Thyroid gland (tissue), 4 donors: ENCODE results near the gene SNAP91.

ENCODE experiments used
- POLR2A ChIP-seq, 2 donors: fragments of 450-650 bp; IDR thresholded peaks; one replicate each; pipeline ENCODE4 v1.6.1; 2017; ENCODE audit warnings: antibody characterized with exemption in 2 of 2, mild to moderate bottlenecking in 2 of 2, moderate library complexity in 1 of 2
- TF ChIP-seq, protein P1 (sequence below), 6 experiments: fragments of 200-600 bp in 3 of 6; fragments of 450-650 bp in 3 of 6; sonication (generic) in 3 of 6; IDR thresholded peaks; one replicate each; pipeline ENCODE4 v1.5.1; 2016 to 2019; ENCODE audit warnings: antibody characterized with exemption in 6 of 6, mild to moderate bottlenecking in 2 of 6, inconsistent platforms in 1 of 6, moderate library complexity in 1 of 6

DNA sequence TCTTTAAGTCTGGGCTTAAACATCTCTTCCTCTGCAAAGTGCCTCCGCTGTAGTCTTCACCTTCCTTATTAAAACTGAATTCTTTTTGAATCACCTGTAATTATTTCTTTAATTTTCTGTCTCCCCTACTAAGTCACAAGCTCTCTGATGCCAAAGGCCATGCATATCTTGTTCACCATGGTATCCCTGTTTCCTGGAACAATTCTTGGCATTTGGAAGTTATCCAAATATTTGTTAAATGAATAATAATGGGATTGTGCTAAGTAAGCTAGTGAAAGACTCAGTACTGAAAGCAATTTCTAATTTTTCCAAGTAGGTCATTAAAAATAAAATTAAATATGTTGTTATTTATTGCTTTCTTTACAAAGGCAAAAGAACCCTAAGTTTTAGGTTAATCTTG is 12.2 kb downstream of the SNAP91 start:
- no peak for TF ChIP-seq POLR2A (IDR thresholded peaks at IDR 0.05)
- TF ChIP-seq, protein P1, sequence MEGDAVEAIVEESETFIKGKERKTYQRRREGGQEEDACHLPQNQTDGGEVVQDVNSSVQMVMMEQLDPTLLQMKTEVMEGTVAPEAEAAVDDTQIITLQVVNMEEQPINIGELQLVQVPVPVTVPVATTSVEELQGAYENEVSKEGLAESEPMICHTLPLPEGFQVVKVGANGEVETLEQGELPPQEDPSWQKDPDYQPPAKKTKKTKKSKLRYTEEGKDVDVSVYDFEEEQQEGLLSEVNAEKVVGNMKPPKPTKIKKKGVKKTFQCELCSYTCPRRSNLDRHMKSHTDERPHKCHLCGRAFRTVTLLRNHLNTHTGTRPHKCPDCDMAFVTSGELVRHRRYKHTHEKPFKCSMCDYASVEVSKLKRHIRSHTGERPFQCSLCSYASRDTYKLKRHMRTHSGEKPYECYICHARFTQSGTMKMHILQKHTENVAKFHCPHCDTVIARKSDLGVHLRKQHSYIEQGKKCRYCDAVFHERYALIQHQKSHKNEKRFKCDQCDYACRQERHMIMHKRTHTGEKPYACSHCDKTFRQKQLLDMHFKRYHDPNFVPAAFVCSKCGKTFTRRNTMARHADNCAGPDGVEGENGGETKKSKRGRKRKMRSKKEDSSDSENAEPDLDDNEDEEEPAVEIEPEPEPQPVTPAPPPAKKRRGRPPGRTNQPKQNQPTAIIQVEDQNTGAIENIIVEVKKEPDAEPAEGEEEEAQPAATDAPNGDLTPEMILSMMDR (IDR thresholded peaks at IDR 0.05): no peak
